HepG2 (cell line): ENCODE results near the gene SEPHS2. TPM values are rescaled to one million over a fixed set of nuclear protein-coding genes. Genes with fewer than 3 reads are reported as not detected.
A peak's percentile ranks its signal among the peaks of the same experiment; 100 is the strongest.

Source experiments
- ATAC-seq: fragments of 200-7000 bp; cut with Tn5 transposase; 3 replicates; pipeline ENCODE4 v1.9.1; 2020; ENCODE audit warnings: mild to moderate bottlenecking, moderate library complexity
- BruUV-seq: library from RNA; stranded (reverse); fragments of 400-500 nt; replicated peaks from 2 replicates; lab custom pipeline; 2021; lab: Mats Ljungman, UMichigan
- CTCF ChIA-PET: fragments of 300-600 bp; formaldehyde crosslinking; extraction: SDS; loops from one replicate; lab custom pipeline; 2021; ENCODE audit warnings: low total read pairs, inconsistent platforms, low intra/inter-chr PET ratio; lab: Yijun Ruan, JAX
- POLR2A ChIA-PET: fragments of 350-600 bp; sonication (Branson Sonifier 250); formaldehyde crosslinking; loops from one replicate; lab custom pipeline; 2020; ENCODE audit warnings: antibody characterized with exemption, inconsistent platforms; lab: Yijun Ruan, JAX
- DNase-seq: peaks from one replicate; pipeline ENCODE4 v3.0.0-alpha.2; 2015; ENCODE audit warnings: low spot score
- FAIRE-seq: peaks from 3 replicates; lab custom pipeline; 2011; peaks lifted over from hg19 to GRCh38; lab: Jason Lieb, UNC
- H2AFZ ChIP-seq: one replicate; pipeline ENCODE4 v1.6.1; 2011; ENCODE audit warnings: low read length, inconsistent platforms
- H3K27ac ChIP-seq: fragments of 300-600 bp; 3 replicates; pipeline ENCODE4 v1.8.0; 2011; ENCODE audit warnings: mixed run types, mild to moderate bottlenecking, mixed read lengths, low read length, inconsistent platforms; ENCODE audit not compliant: insufficient read depth; ENCODE audit errors: extremely low read length
- H3K27me3 ChIP-seq, 2 experiments: fragments of 200-600 bp in 1 of 2; 2 replicates in 1 of 2; 3 replicates in 1 of 2; pipeline versions ENCODE4 v1.6.0 to v1.8.0; 2011; ENCODE audit warnings: low read length in 2 of 2, mild to moderate bottlenecking in 2 of 2, moderate library complexity in 2 of 2, inconsistent platforms in 1 of 2; ENCODE audit not compliant: insufficient read depth in 2 of 2, control insufficient read depth in 1 of 2
- H3K36me3 ChIP-seq, 2 experiments: fragments of 200-600 bp in 1 of 2; replicated peaks in 1 of 2; 2 replicates in 1 of 2; 3 replicates in 1 of 2; pipeline versions ENCODE4 v1.5.1 to v1.8.0; 2011; ENCODE audit warnings: low read length in 2 of 2, inconsistent platforms in 1 of 2; ENCODE audit not compliant: insufficient read depth in 2 of 2, control insufficient read depth in 1 of 2
- H3K4me1 ChIP-seq: 2 replicates; pipeline ENCODE4 v1.5.1; 2012; ENCODE audit warnings: low read length, inconsistent platforms; ENCODE audit not compliant: insufficient read depth
- H3K4me2 ChIP-seq: 2 replicates; pipeline ENCODE4 v1.6.0; 2011; ENCODE audit warnings: low read depth, low read length, inconsistent platforms
- H3K4me3 ChIP-seq, 3 experiments: fragments of 200-600 bp in 1 of 3; sonication (generic), shearing (Covaris generic) in 1 of 3; replicated peaks in 1 of 3; 2 replicates each; pipeline ENCODE4 v1.5.1; 2011 to 2016; ENCODE audit warnings: low read length in 3 of 3, inconsistent platforms in 2 of 3, low read depth in 2 of 3, mild to moderate bottlenecking in 2 of 3, control low read depth in 1 of 3, mixed read lengths in 1 of 3; ENCODE audit not compliant: insufficient read depth in 1 of 3
- H3K79me2 ChIP-seq: one replicate; pipeline ENCODE4 v1.6.1; 2011; ENCODE audit warnings: low read length, inconsistent platforms; ENCODE audit not compliant: insufficient read depth
- H3K9ac ChIP-seq: 2 replicates; pipeline ENCODE4 v1.6.0; 2011; ENCODE audit warnings: mild to moderate bottlenecking, low read depth, low read length, inconsistent platforms; ENCODE audit not compliant: insufficient read depth
- H3K9me3 ChIP-seq: 2 replicates; pipeline ENCODE4 v1.5.1; 2012; ENCODE audit warnings: mild to moderate bottlenecking, low read length
- H4K20me1 ChIP-seq: 2 replicates; pipeline ENCODE4 v1.6.0; 2011; ENCODE audit warnings: inconsistent platforms, mild to moderate bottlenecking, low read length, moderate library complexity; ENCODE audit not compliant: insufficient read depth
- ARID3A ChIP-seq: IDR thresholded peaks from 2 replicates; pipeline ENCODE4 v1.6.1; 2012; ENCODE audit warnings: low read depth, low read length, improper control_type of control experiment
- ATF7-NPFF ChIP-seq: sonication (generic); formaldehyde crosslinking; IDR thresholded peaks from 2 replicates; pipeline ENCODE4 v1.8.1; 2023; ENCODE audit warnings: mild to moderate bottlenecking, low read depth, missing genetic modification reagents, moderate library complexity
- ELF1 ChIP-seq: sonication (generic); formaldehyde crosslinking; IDR thresholded peaks from 2 replicates; pipeline ENCODE4 v1.4.0; 2020; ENCODE audit warnings: missing genetic modification reagents
- POLR2AphosphoS5 ChIP-seq: IDR thresholded peaks from 2 replicates; pipeline ENCODE4 v1.6.1; 2012; ENCODE audit warnings: low read depth, low read length
- PRPF4 ChIP-seq: fragments of 200-400 bp; formaldehyde crosslinking; IDR thresholded peaks from 2 replicates; pipeline ENCODE4 v1.6.1; 2016; ENCODE audit warnings: low read length, low read depth; ENCODE audit not compliant: poor library complexity, severe bottlenecking
- SRY ChIP-seq: sonication (generic); formaldehyde crosslinking; IDR thresholded peaks from 2 replicates; pipeline ENCODE4 v1.8.0; 2022; ENCODE audit warnings: mild to moderate bottlenecking, missing genetic modification reagents
- TBL1XR1 ChIP-seq: fragments of 150-350 bp; IDR thresholded peaks from 2 replicates; pipeline ENCODE4 v1.6.1; 2014; ENCODE audit warnings: borderline replicate concordance, low read length; ENCODE audit not compliant: partially characterized antibody
- TMF1 ChIP-seq: sonication (generic); formaldehyde crosslinking; IDR thresholded peaks from 2 replicates; pipeline ENCODE4 v1.8.1; 2022; ENCODE audit warnings: low read depth, missing genetic modification reagents
- ZBTB33 ChIP-seq: sonication (generic); formaldehyde crosslinking; IDR thresholded peaks from 2 replicates; pipeline ENCODE4 v1.4.0; 2020; ENCODE audit warnings: missing genetic modification reagents
- ZKSCAN1 ChIP-seq: fragments of 150-350 bp; IDR thresholded peaks from 2 replicates; pipeline ENCODE4 v1.6.1; 2014; ENCODE audit warnings: low read length
- ZNF138 ChIP-seq: sonication (generic); formaldehyde crosslinking; IDR thresholded peaks from 2 replicates; pipeline ENCODE4 v1.5.0; 2020; ENCODE audit warnings: mild to moderate bottlenecking, low read depth, missing genetic modification reagents
- ZNF263 ChIP-seq: sonication (generic); formaldehyde crosslinking; IDR thresholded peaks from 2 replicates; pipeline ENCODE4 v1.4.0; 2020; ENCODE audit warnings: missing genetic modification reagents
- ZNF572 ChIP-seq: sonication (generic); formaldehyde crosslinking; IDR thresholded peaks from 2 replicates; pipeline ENCODE4 v1.5.1; 2020; ENCODE audit warnings: mild to moderate bottlenecking, missing genetic modification reagents
- ZNF670 ChIP-seq: sonication (generic); formaldehyde crosslinking; IDR thresholded peaks from 2 replicates; pipeline ENCODE4 v1.8.0; 2022; ENCODE audit warnings: mild to moderate bottlenecking, missing genetic modification reagents, borderline replicate concordance
- ZNF749 ChIP-seq: sonication (generic); formaldehyde crosslinking; IDR thresholded peaks from 2 replicates; pipeline ENCODE4 v1.8.0; 2022; ENCODE audit warnings: mild to moderate bottlenecking, missing genetic modification reagents, moderate library complexity, borderline replicate concordance
- ZNF75D ChIP-seq: sonication (generic); formaldehyde crosslinking; IDR thresholded peaks from 2 replicates; pipeline ENCODE4 v1.8.1; 2023; ENCODE audit warnings: missing genetic modification reagents, mild to moderate bottlenecking, borderline replicate concordance
- ZNF770 ChIP-seq: sonication (generic); formaldehyde crosslinking; IDR thresholded peaks from 2 replicates; pipeline ENCODE4 v1.5.0; 2020; ENCODE audit warnings: mild to moderate bottlenecking, missing genetic modification reagents
- ZNF790 ChIP-seq: sonication (generic); formaldehyde crosslinking; IDR thresholded peaks from 2 replicates; pipeline ENCODE4 v1.8.0; 2022; ENCODE audit warnings: missing genetic modification reagents, mild to moderate bottlenecking, borderline replicate concordance
- WGBS: methylation state at CpG from one replicate; pipeline ENCODE4 v1.1.6; 2017; ENCODE audit warnings: low lambda C conversion rate; 5-methylcytosine and 5-hydroxymethylcytosine counted together
- in situ Hi-C: cut with HindIII; loops from 2 replicates; pipeline ENCODE4 v1.10.0; 2017; ENCODE audit warnings: low pct_unique_long_range_greater_than_20kb; ENCODE audit not compliant: extremely low pct_ligation_motif_present
- intact Hi-C: fragments of 100-400 bp; cut with micrococcal nuclease; formaldehyde crosslinking; loops from one replicate; pipeline ENCODE4 v1.10.0; 2022; ENCODE audit not compliant: unreplicated experiment
- polyA plus RNA-seq, 8 experiments: library from polyadenylated mRNA; depleted of rRNA in 3 of 8; stranded (reverse) in 7 of 8; unstranded in 1 of 8; fragments of >200 nt; fragmentation: Illumina TruSeq in 4 of 8; extraction: Trizol in 4 of 8; gene quantifications; 2 replicates each; pipeline versions ENCODE4 v1.2.1 to v1.2.3, GENCODE V29; 2011 to 2016; ENCODE audit warnings: low read depth in 4 of 8, missing spikeins in 1 of 8, mixed read lengths in 1 of 8; ENCODE audit not compliant: insufficient read depth in 1 of 8
- total RNA-seq, 5 experiments: library from RNA; depleted of rRNA; stranded (reverse); fragments of >200 nt; fragmentation: Illumina TruSeq; extraction: Trizol; gene quantifications; 2 replicates each; pipeline ENCODE4 v1.2.3, GENCODE V29; 2016; ENCODE audit warnings: low read depth in 1 of 5

The SEPHS2 gene
- total and polyA plus RNA-seq, 2 of the 13 experiments (the other 11 are each of a cell fraction or from before 2014, with no cell fraction given): 20.7 to 127 TPM

- peak overlapping the region; percentile 44 to 80 (median 74); a peak in 5 of 6 replicates for H3K4me3 ChIP-seq
- BruUV-seq: no TSS peak
- 58% methylated on average over 9 of the region's 12 CpGs for WGBS
- no peak for DNase-seq
- H3K4me2 ChIP-seq: peak overlapping the region; percentile 84
- CTCF ChIA-PET: no interaction called here
- H3K79me2 ChIP-seq: peaks cover 17% of the 10 kb centered on the region
- peak overlapping the region; percentile 82 for H3K9ac ChIP-seq
- no peak for ATAC-seq
- H3K9me3 ChIP-seq: no peaks in the 10 kb centered on the region
- POLR2A ChIA-PET: interaction anchor here (1.4 to 2.9 kb wide), 2 partner anchors 8 to 10 kb away, joined by 3 to 16 read pairs; partner anchors contain the start of gene ZNF771
- peaks cover 51% of the 10 kb centered on the region for H3K4me1 ChIP-seq
- in situ Hi-C loops (no loop called here), intact Hi-C loops (loop anchor here (1.0 kb wide), 1 partner anchor 10 kb away; no protein-coding TSS in a partner anchor)
- no peak for FAIRE-seq
- H3K27me3 ChIP-seq: no peaks in the 10 kb centered on the region
- no peaks in the 10 kb centered on the region; the same call in 1 of the 2 replicates for H4K20me1 ChIP-seq
- peaks cover 3 to 17% of the 10 kb centered on the region in 2 experiments; a peak in 4 of 5 replicates for H3K36me3 ChIP-seq
- no peak overlapping the region for H2AFZ ChIP-seq
- H3K27ac ChIP-seq: peak overlapping the region; percentile 87
- TF ChIP-seq ZNF670 (CRISPR knock-in tag): no peak
- TF ChIP-seq PRPF4: peak; percentile 26
- no peak for TF ChIP-seq ZNF263 (CRISPR knock-in tag)
- TF ChIP-seq ZNF138: peak; percentile 35; the same call in 1 of the 2 replicates
- TF ChIP-seq ZNF790 (CRISPR knock-in tag): no peak
- TF ChIP-seq ARID3A: no peak
- no peak for TF ChIP-seq TMF1 (CRISPR knock-in tag)
- TF ChIP-seq ATF7-NPFF (CRISPR knock-in tag): 0 out of 2 replicates have a peak, but pooled peaks have one; percentile 33
- TF ChIP-seq ZNF749: no peak
- 0 out of 2 replicates have a peak, but pooled peaks have one; percentile 28 for TF ChIP-seq ZBTB33 (CRISPR knock-in tag)
- no peak for TF ChIP-seq ZNF75D (CRISPR knock-in tag)
- TF ChIP-seq TBL1XR1: no peak
- TF ChIP-seq ZNF770 (CRISPR knock-in tag): peak; percentile 78; the same call in 1 of the 2 replicates
- no peak for TF ChIP-seq ZNF572 (CRISPR knock-in tag)
- 0 out of 2 replicates have a peak, but pooled peaks have one; percentile 1 for TF ChIP-seq POLR2AphosphoS5
- no peak for TF ChIP-seq ELF1 (CRISPR knock-in tag)
- no peak for TF ChIP-seq SRY (CRISPR knock-in tag)
- peak; percentile 2; the same call in 1 of the 2 replicates for TF ChIP-seq ZKSCAN1
Observed at GRCh38 chr16:30399435-30400186, 46.1 kb downstream of the SEPHS2 start.
